Lower lobe of right lung (tissue), 2 donors: ENCODE results near the gene C2orf66. TPM values are rescaled to one million over a fixed set of nuclear protein-coding genes. Genes with fewer than 3 reads are reported as not detected.
A peak's percentile ranks its signal among the peaks of the same experiment; 100 is the strongest.

ENCODE experiments used
- ATAC-seq, 2 donors: fragments of 200-7000 bp; cut with Tn5 transposase; one replicate each; pipeline ENCODE4 v1.9.1; 2020 to 2022; ENCODE audit warnings: mild to moderate bottlenecking in 2 of 2, moderate library complexity in 2 of 2
- DNase-seq: peaks from one replicate; pipeline ENCODE4 v3.0.0-alpha.2; 2020
- H3K27ac ChIP-seq: fragments of 200-600 bp; one replicate; pipeline ENCODE4 v1.8.0; 2022
- H3K27me3 ChIP-seq: fragments of 200-600 bp; one replicate; pipeline ENCODE4 v1.8.0; 2022; ENCODE audit warnings: low read depth
- H3K36me3 ChIP-seq: fragments of 200-600 bp; one replicate; pipeline ENCODE4 v1.8.0; 2022; ENCODE audit warnings: mild to moderate bottlenecking
- H3K4me1 ChIP-seq: fragments of 200-600 bp; one replicate; pipeline ENCODE4 v1.8.0; 2022
- H3K4me3 ChIP-seq: fragments of 200-600 bp; one replicate; pipeline ENCODE4 v1.8.0; 2022; ENCODE audit warnings: mild to moderate bottlenecking
- H3K9me3 ChIP-seq: fragments of 200-600 bp; one replicate; pipeline ENCODE4 v1.8.0; 2022
- CTCF ChIP-seq: fragments of 200-600 bp; IDR thresholded peaks from one replicate; pipeline ENCODE4 v1.8.0; 2022; ENCODE audit warnings: antibody characterized with exemption, mild to moderate bottlenecking
- intact Hi-C: fragments of 100-400 bp; cut with DNase I; formaldehyde crosslinking; loops from one replicate; pipeline ENCODE4 v1.11.0; 2022
- total RNA-seq: library from RNA; stranded (reverse); fragmentation: NEBNext Ultra II Directional; extraction: Animal tissue kit (Norgen Biotek cat#: 25700); gene quantifications from one replicate; pipeline ENCODE4 v1.2.1, GENCODE V29; 2021
- donor health status: DM: no; HTN: yes; CAD: no; lungs with severe emphysema.

Gene C2orf66
- total RNA-seq, 1 donor from 2014 or later, result 0.21 TPM

- Histone ChIP-seq H3K9me3 (no peaks in the 10 kb centered on the region), H3K4me3 (no peak overlapping the region), H3K4me1 (no peaks in the 10 kb centered on the region), H3K27ac (no peak overlapping the region), H3K36me3 (peaks cover 93% of the 10 kb centered on the region), H3K27me3 (no peaks in the 10 kb centered on the region)
- ATAC-seq, result no peak
- TF ChIP-seq CTCF, result no peak
- intact Hi-C loops, result no loop called here
- no peak for DNase-seq
Measured at GRCh38 chr2:196767101-196767500, 42.1 kb downstream of the C2orf66 start.

- no peak for ATAC-seq
- Histone ChIP-seq H3K27ac (no peak overlapping the region), H3K27me3 (no peaks in the 10 kb centered on the region)
Measured at GRCh38 chr2:196759378-196759706, 49.8 kb downstream of the C2orf66 start.

GRCh38 chr2:196758474-196759377 is 50.4 kb downstream of the C2orf66 start:
- peak; percentile 10 for TF ChIP-seq CTCF
- no peak for DNase-seq
- intact Hi-C loops, result no loop called here
- Histone ChIP-seq H3K27me3 (no peaks in the 10 kb centered on the region), H3K9me3 (peaks cover 4% of the 10 kb centered on the region), H3K4me3 (no peak overlapping the region), H3K36me3 (peaks cover 11% of the 10 kb centered on the region), H3K4me1 (no peaks in the 10 kb centered on the region), H3K27ac (no peak overlapping the region)
- ATAC-seq, result no peak

More at GRCh38 chr2:196759378-196759706, 49.8 kb downstream of the C2orf66 start:
- no peak for TF ChIP-seq CTCF
- Histone ChIP-seq H3K36me3 (peaks cover 17% of the 10 kb centered on the region), H3K4me1 (no peaks in the 10 kb centered on the region), H3K4me3 (no peak overlapping the region), H3K9me3 (no peaks in the 10 kb centered on the region)
- intact Hi-C loops, result no loop called here
- DNase-seq, result no peak

Other genes with a start within 250 kb of the C2orf66 start
- gene HECW2, start 215.8 kb downstream of the C2orf66 start, total RNA-seq, result 52.7 TPM
- gene CCDC150, start 169.6 kb downstream of the C2orf66 start, total RNA-seq, result 1.5 TPM
- 25.7 TPM for gene GTF3C3, start 9.7 kb downstream of the C2orf66 start, total RNA-seq
- gene PGAP1, start 117.4 kb upstream of the C2orf66 start, total RNA-seq, result 12.0 TPM